Measurements from ENCODE around the gene VWA3A.

Gene VWA3A

DNA sequence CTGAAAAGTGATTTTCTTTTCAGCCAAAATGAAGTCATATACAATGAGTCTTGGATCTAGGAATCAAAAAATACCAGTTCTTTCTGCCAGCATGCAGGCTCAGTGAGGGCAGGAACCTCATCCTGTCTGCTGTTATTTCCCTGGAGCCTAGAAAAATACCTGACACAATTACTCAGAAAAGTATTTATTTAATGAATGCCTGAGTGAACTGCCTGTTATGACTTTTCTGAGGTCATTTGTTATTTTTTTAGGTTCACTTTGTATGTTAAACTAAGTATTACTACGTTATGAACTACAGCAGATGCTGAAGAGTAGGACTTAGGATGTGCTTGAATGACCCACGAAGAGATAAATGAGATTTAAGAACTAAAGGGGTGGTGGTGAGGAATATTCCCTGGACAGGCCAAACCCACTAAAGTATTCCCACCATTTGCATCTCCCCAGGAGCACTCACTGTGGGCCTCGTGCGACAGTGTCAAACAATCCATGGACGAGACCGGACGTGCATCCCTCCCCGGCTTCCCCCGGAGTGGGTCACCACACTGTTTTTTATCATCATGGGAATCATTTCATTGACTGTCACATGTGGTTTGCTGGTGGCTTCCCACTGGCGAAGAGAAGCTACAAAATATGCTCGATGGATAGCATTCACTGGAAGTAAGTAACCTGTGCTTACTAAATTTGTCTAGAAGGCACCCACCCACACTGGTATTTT is 17.1 kb upstream of the VWA3A start:
- H3K27ac ChIP-seq = no peak overlapping the region
- H3K4me3 ChIP-seq = no peak overlapping the region
- DNase-seq (ENCODE audit: low spot score) = no peak
- TF ChIP-seq, protein P1, sequence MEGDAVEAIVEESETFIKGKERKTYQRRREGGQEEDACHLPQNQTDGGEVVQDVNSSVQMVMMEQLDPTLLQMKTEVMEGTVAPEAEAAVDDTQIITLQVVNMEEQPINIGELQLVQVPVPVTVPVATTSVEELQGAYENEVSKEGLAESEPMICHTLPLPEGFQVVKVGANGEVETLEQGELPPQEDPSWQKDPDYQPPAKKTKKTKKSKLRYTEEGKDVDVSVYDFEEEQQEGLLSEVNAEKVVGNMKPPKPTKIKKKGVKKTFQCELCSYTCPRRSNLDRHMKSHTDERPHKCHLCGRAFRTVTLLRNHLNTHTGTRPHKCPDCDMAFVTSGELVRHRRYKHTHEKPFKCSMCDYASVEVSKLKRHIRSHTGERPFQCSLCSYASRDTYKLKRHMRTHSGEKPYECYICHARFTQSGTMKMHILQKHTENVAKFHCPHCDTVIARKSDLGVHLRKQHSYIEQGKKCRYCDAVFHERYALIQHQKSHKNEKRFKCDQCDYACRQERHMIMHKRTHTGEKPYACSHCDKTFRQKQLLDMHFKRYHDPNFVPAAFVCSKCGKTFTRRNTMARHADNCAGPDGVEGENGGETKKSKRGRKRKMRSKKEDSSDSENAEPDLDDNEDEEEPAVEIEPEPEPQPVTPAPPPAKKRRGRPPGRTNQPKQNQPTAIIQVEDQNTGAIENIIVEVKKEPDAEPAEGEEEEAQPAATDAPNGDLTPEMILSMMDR (IDR thresholded peaks at IDR 0.05) = no peak

DNA sequence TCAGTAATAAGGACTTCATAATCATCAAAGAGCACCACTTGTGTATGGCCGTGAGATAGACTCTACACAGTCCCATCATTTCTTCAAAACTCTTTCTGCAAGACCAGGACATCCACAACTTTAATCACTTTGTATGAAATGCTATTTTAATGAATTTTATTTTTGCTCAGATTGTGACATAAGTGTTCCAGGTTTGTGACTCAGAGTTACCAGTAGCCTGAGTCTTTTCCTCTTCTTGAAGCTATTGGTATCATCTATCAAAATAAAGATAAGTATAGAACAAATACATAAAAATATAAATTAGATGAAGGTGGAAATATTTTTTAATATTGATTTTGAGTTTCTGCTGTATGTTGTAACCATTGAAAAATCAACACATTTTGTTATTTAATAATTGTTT is 16.6 kb upstream of the VWA3A start:
- H3K4me3 ChIP-seq = no peak overlapping the region
- no peak overlapping the region for H3K27ac ChIP-seq
- DNase-seq (ENCODE audit: low spot score) = no peak
- TF ChIP-seq, protein P1 (IDR thresholded peaks at IDR 0.05) = no peak

DNA sequence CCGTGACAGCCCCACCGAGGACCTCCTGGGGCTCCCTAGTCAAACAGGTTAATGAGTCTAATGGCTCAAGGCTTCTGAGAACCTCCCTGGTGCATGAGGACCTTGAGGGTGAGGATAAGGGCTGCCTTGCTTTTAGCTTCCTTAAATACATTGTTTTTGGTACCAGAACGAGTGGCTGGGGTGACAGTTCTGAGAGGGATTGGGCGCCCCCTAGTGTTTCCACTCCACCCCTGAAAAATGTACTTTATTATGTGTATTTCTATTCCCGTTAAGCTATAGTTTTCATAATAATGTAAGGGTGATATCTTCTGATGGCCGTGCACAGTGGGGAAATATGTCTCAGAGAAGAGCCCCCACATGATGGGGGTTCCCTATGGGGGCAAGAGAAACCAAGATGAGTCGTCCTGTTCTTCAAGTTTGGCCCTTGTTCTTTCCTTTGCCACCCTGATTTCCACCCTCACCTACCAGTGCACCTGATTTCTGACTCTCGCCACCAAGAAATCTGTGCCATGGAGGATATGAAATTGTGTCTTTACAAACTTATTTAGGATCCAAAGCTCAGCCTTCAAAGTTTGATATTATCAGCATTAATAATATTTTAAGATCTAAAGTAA is 14.5 kb upstream of the VWA3A start:
- Histone ChIP-seq H3K27ac (no peak overlapping the region), H3K4me3 (no peak overlapping the region)
- no peak for DNase-seq (ENCODE audit: low spot score)
- TF ChIP-seq, protein P1 (IDR thresholded peaks at IDR 0.05) = peak; percentile 79

DNA sequence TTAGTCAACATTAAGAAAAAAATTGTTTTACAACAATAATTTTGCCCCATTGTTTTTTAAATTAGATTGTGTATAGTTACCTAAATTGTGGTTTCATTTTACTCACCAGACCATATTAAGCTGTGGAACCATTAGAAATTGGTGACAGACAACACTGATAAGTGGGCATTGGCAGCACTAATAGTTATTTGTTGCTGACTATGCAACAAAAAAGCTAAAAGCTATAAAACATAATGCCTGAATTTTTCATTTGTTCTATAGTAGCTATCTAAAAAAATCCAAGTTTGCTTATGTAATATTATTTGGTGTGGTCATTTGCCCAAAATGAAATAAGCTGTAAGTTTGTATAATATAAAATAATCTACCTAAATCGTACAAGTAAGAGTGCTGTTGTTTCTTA is 13.7 kb upstream of the VWA3A start:
- H3K4me3 ChIP-seq = no peak overlapping the region
- TF ChIP-seq, protein P1 (IDR thresholded peaks at IDR 0.05) = no peak
- H3K27ac ChIP-seq = no peak overlapping the region
- no peak for DNase-seq (ENCODE audit: low spot score)

DNA sequence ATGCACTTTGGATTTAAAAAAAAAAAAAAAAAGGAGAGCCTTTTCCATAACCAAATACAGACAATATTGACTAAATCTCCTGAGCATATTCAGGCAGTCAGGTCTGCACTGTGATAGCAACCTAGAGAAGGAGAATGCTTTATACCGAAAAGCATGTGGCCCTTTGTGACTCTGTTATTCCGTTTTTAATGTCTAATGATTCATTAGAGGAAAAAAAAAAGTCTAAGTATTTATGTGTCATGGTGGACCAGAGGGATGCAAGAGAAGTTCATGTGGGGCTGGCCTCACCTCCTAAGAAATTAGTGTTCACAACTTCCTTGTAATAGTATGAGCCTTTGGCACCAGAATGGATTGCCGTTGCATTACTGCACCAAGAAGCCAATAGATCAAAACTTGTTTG is 11.3 kb upstream of the VWA3A start:
- no peak for DNase-seq (ENCODE audit: low spot score)
- Histone ChIP-seq H3K4me3 (no peak overlapping the region), H3K27ac (no peak overlapping the region)
- TF ChIP-seq, protein P1 (IDR thresholded peaks at IDR 0.05) = no peak

DNA sequence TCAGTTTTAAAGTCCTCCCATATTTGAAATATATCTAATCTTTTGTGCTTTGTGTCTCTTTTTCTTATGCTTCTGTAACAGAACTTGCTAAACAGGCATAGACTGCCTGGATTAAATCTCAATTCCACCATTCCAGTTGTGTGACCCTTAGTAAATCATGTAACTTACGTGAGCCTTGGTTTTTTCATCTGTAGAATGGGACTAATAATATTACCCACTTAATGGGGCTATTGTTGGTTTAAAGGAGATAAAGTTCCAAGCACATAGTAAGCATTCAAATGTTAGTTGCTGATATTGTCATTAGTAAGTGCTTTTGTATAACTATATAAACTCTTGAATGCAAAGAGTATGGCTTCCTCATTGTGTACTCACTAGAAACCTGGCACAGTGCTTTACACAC is 5.9 kb upstream of the VWA3A start:
- no peak for DNase-seq (ENCODE audit: low spot score)
- TF ChIP-seq, protein P1 (IDR thresholded peaks at IDR 0.05) = no peak
- Histone ChIP-seq H3K4me3 (no peak overlapping the region), H3K27ac (no peak overlapping the region)

DNA sequence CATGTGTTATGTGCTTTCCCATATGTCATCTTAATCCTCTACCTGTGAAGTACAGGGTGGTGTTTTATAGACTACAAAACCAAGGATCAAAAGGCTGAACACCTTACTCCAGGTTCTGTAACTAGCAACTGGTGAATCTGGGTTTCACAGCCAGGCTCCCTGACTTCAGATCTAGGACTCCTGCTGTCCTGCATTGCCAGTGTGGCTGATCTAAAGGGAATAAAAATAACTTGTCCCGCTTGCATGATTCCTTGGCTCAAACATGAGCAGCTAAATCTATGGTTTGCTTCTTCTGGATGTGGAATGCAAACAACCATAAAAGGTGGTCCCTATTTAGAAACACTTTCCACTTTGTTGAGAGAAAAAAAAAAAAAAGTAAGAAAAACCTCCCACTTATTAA is 3.7 kb upstream of the VWA3A start:
- DNase-seq (ENCODE audit: low spot score) = no peak
- H3K27ac ChIP-seq = no peak overlapping the region
- TF ChIP-seq, protein P1 (IDR thresholded peaks at IDR 0.05) = no peak
- H3K4me3 ChIP-seq = no peak overlapping the region
